Omental fat pad (tissue), 4 donors: ENCODE results near the gene PFN4. TPM values are rescaled to one million over a fixed set of nuclear protein-coding genes. Genes with fewer than 3 reads are reported as not detected.
"Not testable (repeated sequence)": the region's sequence is repeated elsewhere in the genome, so short reads cannot be mapped to it uniquely, and the experiment has no call there.

Experiments
- ATAC-seq: fragments of 150-250 bp; one replicate; pipeline ENCODE4 v1.9.1; 2016; ENCODE audit warnings: mild to moderate bottlenecking, moderate library complexity; ENCODE audit not compliant: low FRiP score
- DNase-seq: peaks from one replicate; pipeline ENCODE4 v3.0.0-alpha.2; 2019; ENCODE audit warnings: low spot score
- total RNA-seq, 4 donors: library from RNA; depleted of rRNA; stranded (reverse); fragments of >200 nt; gene quantifications; one replicate each; pipeline ENCODE4 v1.1.0, GENCODE V29; 2016
- TF ChIP-seq, protein P1 (sequence below), 3 donors: fragments of 450-650 bp; IDR thresholded peaks; one replicate each; pipeline ENCODE4 v1.5.1; 2016 to 2017; ENCODE audit warnings: antibody characterized with exemption in 3 of 3, mild to moderate bottlenecking in 3 of 3, moderate library complexity in 2 of 3

PFN4 gene
- total RNA-seq, 4 donors from 2014 or later, result 0.84 TPM; not detected in 3

DNA sequence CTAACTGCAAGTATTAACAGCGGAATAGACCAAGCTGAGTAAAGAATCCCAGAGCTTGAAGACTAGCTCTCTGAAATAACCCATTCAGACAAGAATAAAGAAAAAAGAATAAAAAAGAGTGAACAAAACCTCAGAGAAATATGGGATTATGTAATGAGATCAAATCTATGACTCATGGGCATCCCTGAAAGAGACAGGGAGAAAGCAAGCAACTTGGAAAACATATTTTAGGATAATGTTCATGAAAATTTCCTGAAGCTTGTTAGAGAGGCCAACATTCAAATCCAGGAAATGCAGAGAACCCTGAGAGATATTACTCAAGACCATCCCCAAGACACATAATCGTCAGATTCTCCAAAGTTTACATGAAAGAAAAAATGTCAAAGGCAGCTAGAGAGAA lies 17.3 kb downstream of the PFN4 start:
- TF ChIP-seq, protein P1, sequence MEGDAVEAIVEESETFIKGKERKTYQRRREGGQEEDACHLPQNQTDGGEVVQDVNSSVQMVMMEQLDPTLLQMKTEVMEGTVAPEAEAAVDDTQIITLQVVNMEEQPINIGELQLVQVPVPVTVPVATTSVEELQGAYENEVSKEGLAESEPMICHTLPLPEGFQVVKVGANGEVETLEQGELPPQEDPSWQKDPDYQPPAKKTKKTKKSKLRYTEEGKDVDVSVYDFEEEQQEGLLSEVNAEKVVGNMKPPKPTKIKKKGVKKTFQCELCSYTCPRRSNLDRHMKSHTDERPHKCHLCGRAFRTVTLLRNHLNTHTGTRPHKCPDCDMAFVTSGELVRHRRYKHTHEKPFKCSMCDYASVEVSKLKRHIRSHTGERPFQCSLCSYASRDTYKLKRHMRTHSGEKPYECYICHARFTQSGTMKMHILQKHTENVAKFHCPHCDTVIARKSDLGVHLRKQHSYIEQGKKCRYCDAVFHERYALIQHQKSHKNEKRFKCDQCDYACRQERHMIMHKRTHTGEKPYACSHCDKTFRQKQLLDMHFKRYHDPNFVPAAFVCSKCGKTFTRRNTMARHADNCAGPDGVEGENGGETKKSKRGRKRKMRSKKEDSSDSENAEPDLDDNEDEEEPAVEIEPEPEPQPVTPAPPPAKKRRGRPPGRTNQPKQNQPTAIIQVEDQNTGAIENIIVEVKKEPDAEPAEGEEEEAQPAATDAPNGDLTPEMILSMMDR (IDR thresholded peaks at IDR 0.05), result no peak
- no peak for ATAC-seq

DNA sequence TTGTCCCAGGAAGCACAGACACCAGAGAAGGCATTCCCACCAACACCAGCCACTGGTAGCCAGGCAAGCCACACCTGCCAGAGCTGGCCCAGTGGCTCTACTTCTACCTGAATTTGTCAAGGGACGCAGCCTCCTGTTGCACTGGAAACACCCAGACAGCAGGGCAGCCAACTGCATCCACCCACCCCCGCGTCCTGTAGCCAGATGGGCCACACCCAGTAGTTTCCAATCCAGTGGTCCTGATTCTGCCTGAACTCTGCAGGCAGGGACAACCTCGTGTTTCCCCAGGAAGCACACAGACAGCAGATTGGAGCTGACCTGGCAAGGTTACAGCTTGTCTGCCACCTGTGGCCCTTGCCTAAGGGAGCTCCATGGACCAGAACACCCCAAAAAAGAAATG lies 18.2 kb downstream of the PFN4 start:
- TF ChIP-seq, protein P1 (IDR thresholded peaks at IDR 0.05), result no peak
- ATAC-seq (no peak), DNase-seq (no peak)

More for the DNA sequence above, 17.3 kb downstream of the PFN4 start:
- DNase-seq, result no peak

DNA sequence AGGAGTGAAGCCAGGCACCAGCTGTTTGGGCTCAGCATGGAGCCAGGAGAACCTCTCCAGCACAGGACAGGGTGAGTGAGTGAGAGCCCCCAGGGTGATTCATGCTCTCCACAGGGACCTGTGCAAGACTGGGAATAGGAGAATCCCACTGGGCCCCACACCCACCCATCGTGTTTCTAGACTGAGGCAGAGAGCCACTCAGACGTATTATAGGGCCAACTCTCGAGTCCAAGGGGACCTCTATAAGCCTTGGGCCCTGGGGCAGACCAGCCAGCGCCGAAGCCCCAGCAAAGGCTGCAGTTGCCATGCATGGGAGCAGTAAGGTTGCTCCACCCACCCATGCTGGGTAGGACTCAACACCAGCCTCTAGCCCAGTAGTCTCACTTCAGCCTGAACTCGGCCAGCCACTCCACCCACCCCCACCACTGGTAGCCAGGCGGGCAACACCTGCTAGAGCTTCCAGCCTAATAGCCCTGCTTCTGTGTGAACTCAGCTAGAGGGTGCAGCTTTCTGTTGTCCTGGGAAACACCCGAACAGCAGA lies 19.0 kb downstream of the PFN4 start:
- no peak for ATAC-seq
- TF ChIP-seq, protein P1 (IDR thresholded peaks at IDR 0.05), result no peak
- no peak for DNase-seq

DNA sequence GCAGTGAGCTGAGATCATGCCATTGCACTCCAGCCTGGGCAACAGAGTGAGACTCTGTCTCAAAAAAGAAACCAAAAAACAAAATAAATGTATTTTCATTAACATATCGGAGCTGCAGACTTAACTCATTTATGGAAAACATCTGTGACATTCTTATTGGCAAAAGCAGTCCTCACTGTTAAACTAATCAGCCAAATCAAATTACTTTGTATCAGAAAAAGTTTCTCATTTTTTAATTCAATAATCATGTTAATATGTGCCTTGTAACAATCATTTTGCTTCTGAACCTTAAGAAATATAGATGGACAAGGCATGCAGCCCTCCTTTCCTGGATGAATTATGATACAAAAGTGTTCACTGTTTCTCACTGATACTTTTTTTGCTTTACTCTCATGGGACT lies 20.5 kb downstream of the PFN4 start:
- TF ChIP-seq, protein P1 (IDR thresholded peaks at IDR 0.05), result no peak
- ATAC-seq, result no peak
- no peak for DNase-seq

DNA sequence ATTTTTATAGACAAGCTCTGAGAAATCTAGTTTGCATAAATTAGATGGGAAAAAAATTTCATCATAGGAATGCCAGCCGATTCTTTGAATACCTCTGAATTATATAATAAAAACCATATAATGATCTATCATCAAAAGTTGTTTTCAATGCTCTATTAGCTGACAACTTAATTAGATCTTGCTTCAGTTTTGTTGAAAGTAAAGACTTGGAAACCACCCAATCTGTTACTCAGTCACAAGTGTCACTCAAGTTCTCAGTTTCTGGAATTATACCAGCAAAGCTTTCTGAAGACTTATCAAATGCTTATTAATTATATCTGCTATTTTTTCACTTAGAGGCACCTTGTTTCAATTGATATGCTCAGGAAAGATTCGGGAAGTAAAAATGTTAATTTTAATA lies 21.1 kb downstream of the PFN4 start:
- TF ChIP-seq, protein P1 (IDR thresholded peaks at IDR 0.05), result no peak
- ATAC-seq (no peak), DNase-seq (no peak)

DNA sequence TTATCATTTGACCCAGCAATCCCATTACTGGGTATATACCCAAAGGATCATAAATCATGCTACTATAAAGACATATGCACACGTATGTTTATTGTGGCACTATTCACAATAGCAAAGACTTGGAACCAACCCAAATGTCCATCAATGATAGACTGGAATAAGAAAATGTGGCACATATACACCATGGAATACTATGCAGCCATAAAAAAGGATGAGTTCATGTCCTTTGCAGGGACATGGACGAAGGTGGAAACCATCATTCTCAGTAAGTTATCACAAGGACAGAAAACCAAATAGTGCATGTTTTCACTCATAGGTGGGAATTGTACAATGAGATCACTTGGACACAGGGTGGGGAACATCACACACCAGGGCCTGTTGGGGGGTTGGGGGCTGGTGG lies 22.4 kb downstream of the PFN4 start:
- not testable (repeated sequence) for ATAC-seq

DNA sequence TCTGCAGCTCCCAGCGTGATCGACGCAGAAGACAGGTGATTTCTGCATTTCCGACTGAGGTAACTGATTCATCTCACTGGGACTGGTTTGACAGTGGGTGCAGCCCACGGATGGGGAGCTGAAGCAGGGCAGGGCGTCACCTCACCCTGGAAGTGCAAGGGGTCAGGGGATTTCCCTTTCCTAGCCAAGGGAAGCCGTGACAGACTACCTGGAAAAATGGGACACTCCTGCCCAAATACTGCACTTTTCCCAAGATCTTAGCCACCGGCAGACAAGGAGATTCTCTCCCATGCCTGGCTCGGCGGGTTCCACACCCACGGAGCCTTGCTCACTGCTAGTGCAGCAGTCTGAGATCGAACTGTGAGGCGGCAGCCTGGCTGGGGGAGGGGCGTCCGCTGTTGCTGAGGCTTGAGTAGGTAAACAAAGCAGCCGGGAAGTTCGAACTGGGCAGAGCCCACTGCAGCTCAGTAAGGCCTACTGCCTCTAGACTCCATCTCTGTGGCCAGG lies 27.9 kb downstream of the PFN4 start:
- not testable (repeated sequence) for DNase-seq, ATAC-seq

More for the DNA sequence above, 22.4 kb downstream of the PFN4 start:
- DNase-seq, result not testable (repeated sequence)

DNA sequence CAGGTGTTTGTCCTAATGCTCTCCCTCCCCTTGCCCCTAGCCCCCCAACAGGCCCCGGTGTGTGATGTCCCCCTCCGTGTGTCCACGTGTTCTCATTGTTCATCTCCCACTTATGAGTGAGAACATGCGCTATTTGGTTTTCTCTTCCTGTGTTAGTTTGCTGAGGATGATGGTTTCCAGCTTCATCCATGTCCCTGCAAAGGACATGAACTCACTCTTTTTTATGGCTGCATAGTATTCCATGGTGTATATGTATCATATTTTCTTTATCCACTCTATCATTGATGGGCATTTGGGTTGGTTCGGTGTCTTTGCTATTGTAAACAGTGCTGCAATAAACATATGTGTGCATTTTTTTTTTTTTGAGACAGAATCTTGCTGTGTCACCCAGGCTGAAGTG lies 29.9 kb downstream of the PFN4 start:
- not testable (repeated sequence) for ATAC-seq, DNase-seq
